Hepatocyte (in vitro differentiated cells): Measurements from ENCODE around the gene CAMSAP1. TPM values are rescaled to one million over a fixed set of nuclear protein-coding genes. Genes with fewer than 3 reads are reported as not detected.

Source experiments
- DNase-seq: peaks from one replicate; pipeline ENCODE4 v3.0.0-alpha.2; 2016; ENCODE audit warnings: low spot score
- H2AFZ ChIP-seq: fragments of 200-600 bp; sonication (generic); 2 replicates; pipeline ENCODE4 v1.6.0; 2016; ENCODE audit warnings: antibody characterized with exemption, mild to moderate bottlenecking
- H3K27ac ChIP-seq: fragments of 200-600 bp; sonication (generic); 2 replicates; pipeline ENCODE4 v1.5.1; 2016; ENCODE audit warnings: mild to moderate bottlenecking
- H3K27me3 ChIP-seq: fragments of 200-600 bp; sonication (generic); 2 replicates; pipeline ENCODE4 v1.6.1; 2016
- H3K36me3 ChIP-seq: fragments of 200-600 bp; sonication (generic); replicated peaks from 2 replicates; pipeline ENCODE4 v1.5.1; 2016; ENCODE audit warnings: low read depth; ENCODE audit not compliant: insufficient read depth
- H3K4me1 ChIP-seq: fragments of 200-600 bp; sonication (generic); 2 replicates; pipeline ENCODE4 v1.5.1; 2016; ENCODE audit warnings: mild to moderate bottlenecking, moderate library complexity; ENCODE audit not compliant: insufficient read depth
- H3K4me2 ChIP-seq: fragments of 200-600 bp; sonication (generic); 2 replicates; pipeline ENCODE4 v1.6.0; 2016
- H3K4me3 ChIP-seq: fragments of 200-600 bp; sonication (generic); 2 replicates; pipeline ENCODE4 v1.5.1; 2016; ENCODE audit warnings: mild to moderate bottlenecking
- H3K79me2 ChIP-seq: fragments of 200-600 bp; sonication (generic); 2 replicates; pipeline ENCODE4 v1.6.0; 2017; ENCODE audit warnings: mild to moderate bottlenecking
- H3K9me2 ChIP-seq: fragments of 200-600 bp; sonication (generic); replicated peaks from 2 replicates; pipeline ENCODE4 v1.6.0; 2017; ENCODE audit warnings: mild to moderate bottlenecking; ENCODE audit not compliant: insufficient read depth
- H3K9me3 ChIP-seq: fragments of 200-600 bp; sonication (generic); 2 replicates; pipeline ENCODE4 v1.5.1; 2016; ENCODE audit warnings: low read depth, mild to moderate bottlenecking
- H4K20me1 ChIP-seq: fragments of 200-600 bp; sonication (generic); 2 replicates; pipeline ENCODE4 v1.6.0; 2016; ENCODE audit warnings: mild to moderate bottlenecking; ENCODE audit not compliant: insufficient read depth, poor library complexity, severe bottlenecking
- EZH2 ChIP-seq: fragments of 200-600 bp; sonication (generic); IDR thresholded peaks from 2 replicates; pipeline ENCODE4 v1.6.1; 2016; ENCODE audit warnings: antibody characterized with exemption, mild to moderate bottlenecking, borderline replicate concordance
- EZH2phosphoT487 ChIP-seq: fragments of 200-600 bp; sonication (generic); IDR thresholded peaks from one replicate; pipeline ENCODE4 v1.6.1; 2018; ENCODE audit warnings: antibody characterized with exemption, mild to moderate bottlenecking, low read depth, moderate library complexity; ENCODE audit not compliant: unreplicated experiment, severe bottlenecking
- WGBS: methylation state at CpG from one replicate; pipeline ENCODE4 v1.1.6; 2016; ENCODE audit warnings: low lambda C conversion rate; ENCODE audit errors: missing lambda C conversion rate; 5-methylcytosine and 5-hydroxymethylcytosine counted together
- polyA plus RNA-seq: library from polyadenylated mRNA; unstranded; fragments of >200 nt; fragmentation: Nextera tagmentation; extraction: Ambion mirVana; gene quantifications from 2 replicates; pipeline ENCODE4 v1.2.1, GENCODE V29; 2016
- total RNA-seq: library from RNA; depleted of rRNA; stranded (reverse); fragments of >200 nt; gene quantifications from 2 replicates; pipeline ENCODE4 v1.2.3, GENCODE V29; 2014
- TF ChIP-seq, protein P1 (sequence below): fragments of 200-600 bp; sonication (generic); IDR thresholded peaks from 2 replicates; pipeline ENCODE4 v1.5.1; 2016; ENCODE audit warnings: antibody characterized with exemption, mild to moderate bottlenecking; ENCODE audit not compliant: poor library complexity

The CAMSAP1 gene
- total and polyA plus RNA-seq, 2 experiments from 2014 or later, result 5.0 to 15.6 TPM

DNA sequence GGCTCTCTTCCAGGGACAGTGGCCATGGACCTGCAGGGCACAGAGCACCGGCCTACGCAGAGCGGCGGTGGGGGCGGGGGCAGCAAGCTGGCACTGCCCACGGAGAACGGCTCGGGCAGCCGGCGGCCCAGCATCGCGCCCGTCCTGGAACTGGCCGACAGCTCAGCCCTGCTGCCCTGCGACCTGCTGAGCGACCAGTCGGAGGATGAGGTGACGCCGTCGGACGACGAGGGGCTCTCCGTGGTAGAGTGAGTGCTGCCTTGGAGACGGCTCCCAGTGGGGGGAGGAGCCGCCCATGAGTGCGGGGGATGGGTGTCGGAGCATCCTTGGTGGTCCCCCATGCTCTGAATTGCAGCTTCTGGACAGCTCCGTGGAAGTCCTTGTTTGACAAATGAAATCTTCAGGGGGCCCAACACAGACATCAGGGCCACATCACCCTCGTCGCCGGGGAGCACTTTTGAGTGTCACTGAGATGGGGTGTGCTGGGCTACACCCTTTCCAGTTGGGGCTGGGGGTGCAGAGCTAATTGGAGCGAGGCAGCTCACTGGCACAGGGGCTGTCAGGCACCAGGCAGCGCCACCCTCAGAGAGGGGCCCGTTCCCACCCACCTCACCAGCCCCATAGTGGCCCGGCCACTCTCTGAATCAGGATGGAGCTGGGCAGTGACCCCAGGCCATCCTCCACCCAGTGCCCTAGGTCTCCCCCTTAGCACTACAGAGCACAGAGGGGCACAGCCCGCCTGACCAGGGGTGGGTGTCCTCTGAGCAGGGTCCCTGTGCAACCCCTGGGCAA is 134.4 kb downstream of the CAMSAP1 start:
- Histone ChIP-seq H3K27me3 (no peaks in the 10 kb centered on the region), H3K27ac (no peak overlapping the region), H3K4me3 (no peak overlapping the region), H3K9me2 (no peaks in the 10 kb centered on the region), H3K36me3 (no peaks in the 10 kb centered on the region), H3K4me1 (no peaks in the 10 kb centered on the region), H2AFZ (no peak overlapping the region), H4K20me1 (no peaks in the 10 kb centered on the region), H3K9me3 (no peaks in the 10 kb centered on the region), H3K79me2 (no peaks in the 10 kb centered on the region), H3K4me2 (no peak overlapping the region)
- no peak for DNase-seq
- TF ChIP-seq EZH2, result no peak
- TF ChIP-seq, protein P1, sequence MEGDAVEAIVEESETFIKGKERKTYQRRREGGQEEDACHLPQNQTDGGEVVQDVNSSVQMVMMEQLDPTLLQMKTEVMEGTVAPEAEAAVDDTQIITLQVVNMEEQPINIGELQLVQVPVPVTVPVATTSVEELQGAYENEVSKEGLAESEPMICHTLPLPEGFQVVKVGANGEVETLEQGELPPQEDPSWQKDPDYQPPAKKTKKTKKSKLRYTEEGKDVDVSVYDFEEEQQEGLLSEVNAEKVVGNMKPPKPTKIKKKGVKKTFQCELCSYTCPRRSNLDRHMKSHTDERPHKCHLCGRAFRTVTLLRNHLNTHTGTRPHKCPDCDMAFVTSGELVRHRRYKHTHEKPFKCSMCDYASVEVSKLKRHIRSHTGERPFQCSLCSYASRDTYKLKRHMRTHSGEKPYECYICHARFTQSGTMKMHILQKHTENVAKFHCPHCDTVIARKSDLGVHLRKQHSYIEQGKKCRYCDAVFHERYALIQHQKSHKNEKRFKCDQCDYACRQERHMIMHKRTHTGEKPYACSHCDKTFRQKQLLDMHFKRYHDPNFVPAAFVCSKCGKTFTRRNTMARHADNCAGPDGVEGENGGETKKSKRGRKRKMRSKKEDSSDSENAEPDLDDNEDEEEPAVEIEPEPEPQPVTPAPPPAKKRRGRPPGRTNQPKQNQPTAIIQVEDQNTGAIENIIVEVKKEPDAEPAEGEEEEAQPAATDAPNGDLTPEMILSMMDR, result no peak
- TF ChIP-seq EZH2phosphoT487, result no peak
- 84% methylated on average over 31 of the region's 36 CpGs for WGBS

DNA sequence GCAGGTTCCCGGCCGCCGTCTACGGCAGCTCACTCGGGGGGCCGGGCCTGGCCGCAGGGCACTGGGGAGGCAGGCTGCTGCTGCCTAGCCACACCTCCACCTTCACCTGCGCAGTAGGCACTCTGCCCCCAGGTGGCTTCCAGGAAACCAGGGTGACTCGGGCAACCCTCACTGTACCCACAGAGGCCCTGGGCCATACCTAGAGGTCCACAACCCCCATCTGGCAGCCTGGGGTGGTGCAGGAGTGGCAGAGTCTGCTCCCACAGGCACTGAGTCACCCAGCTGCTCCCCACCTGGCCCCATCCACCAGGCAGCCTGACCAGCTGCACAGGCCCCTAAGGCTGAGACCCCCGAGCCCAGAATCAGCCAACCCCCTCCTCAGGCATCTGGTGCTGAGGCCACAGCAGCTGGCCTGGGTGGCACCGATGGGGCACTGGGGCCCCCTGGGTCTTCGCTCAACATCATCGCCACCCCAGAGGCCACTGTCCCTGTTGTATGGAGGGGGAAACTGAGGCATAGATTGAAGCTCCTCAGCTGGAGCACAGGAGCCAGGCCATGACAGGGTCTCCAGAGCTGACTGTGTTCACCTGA is 135.2 kb downstream of the CAMSAP1 start:
- H3K79me2 ChIP-seq, result no peaks in the 10 kb centered on the region
- TF ChIP-seq EZH2phosphoT487 (no peak), EZH2 (no peak)
- TF ChIP-seq, protein P1, result no peak
- H4K20me1 ChIP-seq, result no peaks in the 10 kb centered on the region
- no peaks in the 10 kb centered on the region for H3K9me2 ChIP-seq
- no peak overlapping the region for H3K27ac ChIP-seq
- H3K4me2 ChIP-seq, result no peak overlapping the region
- H3K27me3 ChIP-seq, result no peaks in the 10 kb centered on the region
- H3K4me3 ChIP-seq, result no peak overlapping the region
- H3K36me3 ChIP-seq, result no peaks in the 10 kb centered on the region
- 100% methylated on average over 13 of the region's 13 CpGs for WGBS
- H3K4me1 ChIP-seq, result no peaks in the 10 kb centered on the region
- no peak overlapping the region for H2AFZ ChIP-seq
- no peak for DNase-seq
- H3K9me3 ChIP-seq, result no peaks in the 10 kb centered on the region

DNA sequence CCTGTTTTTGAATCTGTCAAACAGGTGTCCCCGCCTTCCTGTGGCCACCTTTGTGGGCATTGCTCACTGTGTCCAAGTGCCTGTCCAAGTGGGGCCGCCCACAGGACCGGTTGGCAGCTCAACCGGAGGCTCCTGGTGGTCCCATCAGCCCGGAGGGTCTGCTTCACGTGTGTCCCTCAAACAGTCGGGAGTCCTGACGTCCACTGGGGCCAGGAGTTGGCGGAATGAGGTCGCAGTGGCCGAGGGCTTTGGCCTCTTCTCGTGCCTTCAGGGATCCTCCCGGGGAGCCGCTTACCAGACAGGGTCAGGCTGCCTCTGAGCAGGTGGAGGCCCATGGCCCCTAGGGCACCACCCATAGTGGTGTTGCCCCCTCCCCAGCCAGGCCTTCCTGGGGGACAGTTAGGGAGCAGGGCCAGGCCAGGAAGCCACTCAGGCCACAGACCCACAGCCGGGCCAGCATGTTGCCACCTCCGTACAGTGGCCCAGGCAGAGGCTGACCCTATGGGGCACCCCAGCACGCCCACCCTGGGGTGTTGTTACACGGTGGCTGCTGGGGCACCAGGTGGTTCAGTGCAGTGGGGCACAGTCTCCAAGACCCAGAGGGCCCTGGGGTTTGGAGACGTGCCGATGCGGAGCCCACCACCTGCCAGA is 135.8 kb downstream of the CAMSAP1 start:
- Histone ChIP-seq H3K27me3 (no peaks in the 10 kb centered on the region), H4K20me1 (no peaks in the 10 kb centered on the region), H3K79me2 (no peaks in the 10 kb centered on the region), H3K36me3 (no peaks in the 10 kb centered on the region), H3K9me2 (no peaks in the 10 kb centered on the region), H3K27ac (no peak overlapping the region), H3K4me1 (no peaks in the 10 kb centered on the region), H3K9me3 (no peaks in the 10 kb centered on the region), H3K4me2 (no peak overlapping the region), H2AFZ (no peak overlapping the region), H3K4me3 (no peak overlapping the region)
- WGBS, result 95% methylated on average over 19 of the region's 21 CpGs
- no peak for TF ChIP-seq EZH2
- TF ChIP-seq, protein P1, result no peak
- no peak for TF ChIP-seq EZH2phosphoT487
- DNase-seq, result no peak
